Measurements from ENCODE around the gene HOXA5.
A peak's percentile ranks its signal among the peaks of the same experiment; 100 is the strongest.

HOXA5 gene

GRCh38 chr7:27182285-27182841 lies 38.9 kb upstream of the HOXA5 start:
- DNase-seq = no peak

- DNase-seq = no peak
Observed at GRCh38 chr7:27181795-27182275, 38.4 kb upstream of the HOXA5 start.

- DNase-seq = no peak
Observed at GRCh38 chr7:27180431-27181420, 37.2 kb upstream of the HOXA5 start.

GRCh38 chr7:27179503-27180430 lies 36.3 kb upstream of the HOXA5 start:
- DNase-seq = peak; percentile 59

GRCh38 chr7:27179030-27179429 lies 35.5 kb upstream of the HOXA5 start:
- no peak for DNase-seq

- DNase-seq = no peak
Observed at GRCh38 chr7:27178366-27178765, 34.9 kb upstream of the HOXA5 start.

- DNase-seq = no peak
Observed at GRCh38 chr7:27177795-27178320, 34.4 kb upstream of the HOXA5 start.

- no peak for DNase-seq
Observed at GRCh38 chr7:27176962-27177794, 33.7 kb upstream of the HOXA5 start.

GRCh38 chr7:27176524-27176845 lies 33.0 kb upstream of the HOXA5 start:
- DNase-seq = no peak

GRCh38 chr7:27175626-27176523 lies 32.4 kb upstream of the HOXA5 start:
- no peak for DNase-seq

- no peak for DNase-seq
Observed at GRCh38 chr7:27174874-27175625, 31.6 kb upstream of the HOXA5 start.

GRCh38 chr7:27173956-27174873 lies 30.7 kb upstream of the HOXA5 start, which contains the start of gene HOXA10:
TSS of gene HOXA10 (minus strand) at chr7:27174320. CDS start at chr7:27174306, 14 bp downstream.
- no peak for DNase-seq

GRCh38 chr7:27173511-27173955 lies 30.1 kb upstream of the HOXA5 start:
- DNase-seq = no peak

GRCh38 chr7:27172823-27173510 lies 29.5 kb upstream of the HOXA5 start:
- no peak for DNase-seq

GRCh38 chr7:27172315-27172774 lies 28.9 kb upstream of the HOXA5 start:
- no peak for DNase-seq

GRCh38 chr7:27171637-27172314 lies 28.3 kb upstream of the HOXA5 start:
- no peak for DNase-seq

GRCh38 chr7:27171325-27171636 lies 27.8 kb upstream of the HOXA5 start:
- no peak for DNase-seq

All from fibroblast of upper back skin (primary cell).